HG02642 (cell line): ENCODE results near the gene CDKL5.

Experiments
- ATAC-seq: cut with Tn5 transposase; IDR thresholded peaks from one replicate; pipeline ENCODE4 v1.9.1; 2021; ENCODE audit warnings: mild to moderate bottlenecking; ENCODE audit not compliant: unreplicated experiment, poor library complexity

The CDKL5 gene

DNA sequence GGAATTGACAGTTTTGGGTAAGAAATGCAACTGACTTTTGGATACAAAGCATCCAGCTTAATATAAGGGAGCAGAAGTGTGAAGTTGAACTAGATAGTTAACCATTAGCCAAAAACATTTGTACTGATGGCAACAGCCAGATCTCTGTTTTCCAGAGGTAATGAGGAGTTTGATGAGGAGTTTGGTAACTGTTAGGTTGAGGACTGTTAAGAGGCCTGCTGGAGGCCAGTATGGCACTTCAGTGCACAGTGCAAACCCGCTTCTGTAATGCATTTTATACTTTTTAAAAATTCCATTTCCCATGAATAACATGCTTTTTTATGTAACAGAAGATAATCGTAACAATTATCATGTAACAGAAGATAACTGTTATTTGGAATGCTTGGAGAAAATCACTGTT lies 30.0 kb downstream of the CDKL5 start:
- ATAC-seq = no peak

DNA sequence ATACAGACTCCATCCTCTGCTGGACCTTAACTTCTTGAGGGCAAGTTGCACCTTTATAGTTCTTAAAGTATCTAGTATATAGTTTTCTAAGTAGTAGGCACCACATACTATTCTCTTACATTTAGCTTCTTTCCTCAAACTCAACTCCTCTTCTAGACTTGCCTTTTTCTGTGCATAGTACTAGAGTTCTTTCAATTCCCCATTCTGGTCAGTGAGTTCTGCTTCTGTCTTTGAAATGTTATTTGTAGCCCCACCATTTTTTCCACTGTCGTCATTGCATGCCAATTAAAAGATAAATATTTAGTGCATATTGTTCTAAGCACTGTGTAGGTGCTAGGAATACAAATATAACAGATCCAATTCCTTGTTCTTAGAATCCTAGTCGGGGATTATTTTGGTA lies 31.6 kb downstream of the CDKL5 start:
- no peak for ATAC-seq

DNA sequence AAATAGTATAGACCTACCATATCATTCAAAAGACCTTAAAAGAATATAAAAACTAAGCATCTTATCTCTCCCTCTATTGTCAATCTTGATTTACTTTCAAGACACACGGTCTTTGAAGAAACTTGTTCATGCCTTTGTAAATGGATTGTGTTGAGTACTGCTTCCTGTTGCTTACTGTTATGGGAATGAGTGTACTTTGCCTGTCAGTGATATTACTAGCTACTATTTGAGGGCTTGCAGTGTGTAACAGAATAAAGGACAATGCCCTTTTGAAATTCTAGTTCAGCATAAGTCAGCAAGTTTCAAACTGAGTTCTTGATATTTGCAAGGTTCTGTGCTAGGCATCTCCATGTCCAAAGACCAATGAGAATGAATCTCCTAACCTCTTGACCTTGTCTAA lies 36.0 kb downstream of the CDKL5 start:
- no peak for ATAC-seq

DNA sequence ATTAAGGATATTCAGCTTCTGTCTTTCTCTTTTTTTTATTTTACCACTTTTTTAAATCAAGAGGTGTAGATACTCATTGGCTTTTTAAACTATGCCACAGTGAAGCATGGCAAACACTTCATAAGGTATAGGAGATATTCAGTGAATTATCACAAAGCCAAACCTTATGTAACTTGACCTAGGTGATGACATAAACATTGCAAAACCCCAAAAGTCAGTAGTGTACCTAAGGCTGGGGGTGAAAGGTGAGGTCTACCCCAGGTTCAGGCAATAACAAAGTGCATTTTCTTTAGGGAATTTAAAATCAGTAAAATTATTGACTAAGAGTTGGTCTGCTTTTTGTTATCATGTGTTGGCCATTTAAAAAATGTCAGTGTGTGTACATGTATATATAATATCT lies 39.1 kb downstream of the CDKL5 start:
- no peak for ATAC-seq

DNA sequence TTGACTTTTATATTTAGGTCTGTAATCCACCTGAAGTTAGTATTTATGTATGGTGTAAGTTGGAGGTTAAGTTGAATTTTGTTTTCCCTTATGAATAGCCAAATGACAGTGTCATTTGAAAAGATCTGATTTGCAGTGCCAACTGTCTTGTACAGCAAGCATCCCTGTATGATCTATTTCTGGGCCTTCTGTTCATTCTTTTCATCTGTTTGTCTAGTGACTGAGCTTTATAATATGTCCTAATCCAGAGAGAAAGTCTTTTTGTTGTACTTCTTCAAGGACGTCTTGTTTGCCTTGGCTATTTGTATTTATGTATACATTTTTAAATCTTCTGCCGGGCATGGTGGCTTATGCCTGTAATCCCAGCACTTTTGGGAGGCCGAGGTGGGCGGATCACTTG lies 39.6 kb downstream of the CDKL5 start:
- ATAC-seq = no peak

DNA sequence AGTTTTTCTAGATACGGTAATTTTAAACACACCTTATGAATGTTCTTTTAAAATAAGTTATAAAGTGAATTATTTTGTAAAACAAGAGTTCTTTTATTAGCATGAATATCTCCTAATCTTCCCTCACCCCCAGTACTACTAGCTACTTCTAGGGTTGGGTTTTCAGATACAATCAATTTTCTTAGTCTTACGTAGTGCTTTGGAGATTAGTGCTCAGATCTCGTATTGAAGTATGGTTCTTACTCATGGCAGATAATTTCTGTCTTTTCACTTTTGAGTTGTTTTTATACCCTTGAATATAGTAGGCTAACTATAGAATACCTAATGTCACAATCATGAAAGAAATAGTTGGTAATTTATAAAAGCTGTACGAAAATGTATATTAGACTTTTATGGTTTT lies 43.2 kb downstream of the CDKL5 start:
- ATAC-seq = no peak

DNA sequence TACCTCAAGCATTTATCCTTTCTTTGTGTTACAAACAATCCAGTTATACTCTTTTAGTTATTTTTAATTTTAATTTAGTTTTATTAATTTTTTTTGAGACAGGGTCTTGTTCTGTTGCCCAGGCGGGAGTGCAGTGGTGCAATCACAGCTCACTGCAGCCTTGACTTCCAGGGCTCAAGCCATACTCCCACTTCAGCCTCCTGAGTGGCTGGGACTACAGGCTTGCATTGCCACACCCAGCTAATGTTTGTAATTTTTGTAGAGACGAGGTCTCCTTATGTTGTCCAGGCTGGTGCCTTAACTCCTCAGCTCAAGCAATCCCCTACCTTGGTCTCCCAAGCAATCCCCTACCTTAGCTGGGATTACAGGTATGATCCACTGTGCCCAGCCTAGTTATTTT lies 45.9 kb downstream of the CDKL5 start:
- no peak for ATAC-seq

DNA sequence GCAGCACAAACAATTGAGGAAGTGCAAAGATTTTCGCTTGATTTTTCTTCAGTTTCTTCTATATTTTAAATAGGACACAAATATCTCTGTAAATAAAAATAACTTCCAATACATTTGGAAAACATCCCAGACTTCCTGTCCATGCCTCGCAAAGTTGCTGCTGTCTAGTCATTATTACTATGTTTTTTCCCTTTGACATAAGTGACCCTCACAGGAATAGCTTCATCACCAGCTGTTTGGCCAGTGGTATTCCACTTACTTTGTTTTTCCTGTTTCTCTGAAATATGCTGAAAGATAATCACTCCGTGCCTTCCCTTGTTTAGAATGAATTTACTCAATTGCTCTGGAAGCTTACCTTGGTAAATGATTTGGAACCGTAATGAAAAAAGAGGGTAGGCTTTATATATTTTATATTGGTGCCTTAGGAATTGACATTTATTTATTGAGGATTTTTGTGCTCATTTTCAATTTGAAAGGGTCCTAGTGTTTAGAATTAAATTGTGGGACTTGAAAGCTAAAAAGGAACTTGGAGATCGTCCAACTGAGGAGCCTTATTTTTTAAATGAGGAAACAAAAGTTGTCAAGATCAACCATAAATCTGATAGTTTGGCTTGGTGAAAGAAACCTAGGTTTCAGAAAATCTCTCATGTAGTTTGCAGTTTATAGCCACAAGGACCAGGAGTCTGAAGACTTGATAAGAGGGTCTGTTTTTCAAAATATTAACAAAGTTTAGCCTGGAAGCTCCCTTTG lies 65.6 kb downstream of the CDKL5 start:
- ATAC-seq = no peak

DNA sequence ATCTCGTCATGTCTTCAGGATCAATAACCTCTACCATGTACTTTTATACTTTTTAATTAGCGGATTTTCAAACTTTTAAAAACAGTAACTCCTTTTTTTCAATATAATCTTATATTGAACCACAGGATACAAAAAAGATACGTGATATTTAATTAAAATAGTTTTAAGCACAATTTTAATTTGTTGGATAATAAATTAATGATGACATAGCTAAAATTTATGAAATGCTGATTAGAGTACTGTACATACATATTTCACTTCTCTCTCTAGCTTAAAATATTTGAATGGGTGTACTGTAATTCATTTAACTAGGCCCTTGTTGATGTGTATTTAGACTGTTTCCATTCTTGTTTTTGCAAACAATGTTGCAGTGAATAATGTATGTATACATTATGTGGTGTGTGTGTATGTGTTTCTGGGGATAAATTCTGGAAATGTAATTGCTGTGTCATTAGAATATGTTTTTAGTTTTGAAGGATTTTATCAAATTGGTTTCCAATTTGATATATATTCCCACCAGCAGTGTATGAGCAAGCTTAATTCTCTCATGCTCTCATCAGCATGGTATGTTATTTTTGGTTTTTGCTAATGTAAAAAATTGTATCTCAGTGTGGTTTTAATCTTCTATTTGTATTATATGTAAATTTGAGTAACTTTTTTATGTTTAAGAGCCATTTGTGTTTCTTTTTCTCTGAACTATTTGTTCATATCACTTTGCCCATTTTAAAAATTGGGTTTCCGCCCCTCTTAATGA lies 66.4 kb downstream of the CDKL5 start:
- ATAC-seq = no peak

DNA sequence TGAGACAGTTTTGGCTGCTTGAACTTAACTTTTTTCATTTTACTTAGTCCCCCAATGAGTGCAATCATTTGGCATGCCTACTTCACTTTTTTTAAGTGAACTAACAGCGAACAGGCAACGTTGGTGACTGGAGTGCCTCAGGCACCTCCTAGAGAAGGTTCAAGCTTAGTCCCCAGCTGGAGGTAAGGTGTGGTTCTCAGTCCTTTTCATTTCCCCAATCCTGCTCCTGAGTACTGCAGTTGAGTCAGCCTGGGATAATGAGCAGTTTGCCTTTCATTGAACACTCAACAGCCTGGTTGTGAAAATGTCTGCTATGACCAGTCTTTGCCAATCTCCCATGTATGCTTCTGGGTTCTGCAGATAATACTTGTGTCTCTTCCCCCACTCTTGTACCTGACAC lies 109.5 kb downstream of the CDKL5 start:
- no peak for ATAC-seq

DNA sequence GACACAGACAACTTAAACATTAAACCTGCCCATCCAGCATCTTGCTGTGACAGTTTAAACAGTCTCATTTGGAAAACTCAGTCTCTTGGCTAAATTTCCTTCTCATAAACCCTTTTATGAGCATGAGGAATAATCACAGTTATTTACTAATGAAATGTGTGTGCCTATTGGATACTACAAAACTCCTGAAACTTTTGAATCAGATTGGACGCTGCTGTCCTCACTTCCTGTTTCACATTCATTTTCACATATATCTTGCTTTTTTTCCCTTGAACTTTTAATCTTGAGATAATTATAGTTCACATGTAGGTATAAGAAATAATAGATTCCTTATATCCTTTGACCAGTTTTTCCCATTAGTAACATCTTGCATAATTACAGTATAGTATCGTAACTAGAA lies 111.7 kb downstream of the CDKL5 start:
- ATAC-seq = no peak

DNA sequence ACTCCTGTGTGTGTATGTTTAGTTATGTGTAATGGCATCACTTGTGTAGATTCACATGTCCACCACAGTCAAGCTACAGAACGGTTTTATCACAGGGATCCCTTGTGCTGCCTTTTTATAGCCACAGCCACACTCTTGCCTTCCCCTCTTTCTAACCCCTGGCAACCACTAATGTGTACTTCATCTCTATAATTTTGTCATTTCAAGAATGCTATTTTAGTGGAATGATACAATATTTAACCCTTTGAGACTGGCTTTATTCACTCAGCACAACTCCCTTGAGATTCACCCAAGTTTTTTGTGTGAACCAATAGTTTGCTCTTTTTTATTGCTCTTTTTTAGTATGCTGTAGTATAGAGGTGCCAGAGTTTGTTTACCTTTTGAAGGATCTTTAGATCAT lies 112.1 kb downstream of the CDKL5 start:
- no peak for ATAC-seq

DNA sequence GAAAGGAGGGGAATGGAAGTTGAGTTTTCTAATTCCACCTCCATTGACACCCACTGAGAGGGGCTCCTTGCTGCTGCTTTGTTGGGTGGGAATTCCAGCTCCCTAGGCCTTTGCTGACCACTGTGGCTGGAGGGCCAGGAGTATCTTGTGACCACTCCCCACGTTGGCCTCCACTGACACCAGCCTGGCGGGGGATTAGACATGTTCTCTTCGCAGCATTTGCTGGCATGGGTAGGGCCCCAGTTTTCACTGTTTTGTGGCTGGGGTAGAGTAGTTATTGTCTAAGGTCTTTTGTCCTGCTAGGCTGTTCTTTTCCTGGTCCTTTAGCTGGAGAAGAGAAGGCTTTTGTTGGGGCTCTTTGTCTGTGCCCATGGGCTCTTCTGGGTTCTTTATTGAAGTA lies 116.7 kb downstream of the CDKL5 start:
- ATAC-seq = no peak

DNA sequence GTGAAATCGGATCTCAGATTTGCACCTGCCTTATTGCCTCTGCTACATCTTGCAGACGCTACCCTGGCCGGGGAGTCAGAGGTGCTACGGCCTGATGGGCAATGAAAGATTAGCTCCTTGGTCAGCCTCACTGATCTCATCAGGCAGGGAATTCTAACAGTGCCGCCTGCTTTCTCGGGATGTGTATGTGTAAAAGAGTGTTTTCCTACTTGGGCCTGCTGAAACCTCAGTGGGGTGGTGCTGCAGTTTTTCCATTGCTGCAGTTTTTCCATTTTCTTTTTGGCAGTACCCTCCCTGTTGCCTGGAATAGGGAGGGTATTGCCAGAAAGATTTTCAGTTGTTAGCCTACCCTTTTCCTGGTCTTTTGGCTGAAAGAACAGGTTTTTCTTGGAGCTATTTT lies 117.5 kb downstream of the CDKL5 start:
- ATAC-seq = no peak

DNA sequence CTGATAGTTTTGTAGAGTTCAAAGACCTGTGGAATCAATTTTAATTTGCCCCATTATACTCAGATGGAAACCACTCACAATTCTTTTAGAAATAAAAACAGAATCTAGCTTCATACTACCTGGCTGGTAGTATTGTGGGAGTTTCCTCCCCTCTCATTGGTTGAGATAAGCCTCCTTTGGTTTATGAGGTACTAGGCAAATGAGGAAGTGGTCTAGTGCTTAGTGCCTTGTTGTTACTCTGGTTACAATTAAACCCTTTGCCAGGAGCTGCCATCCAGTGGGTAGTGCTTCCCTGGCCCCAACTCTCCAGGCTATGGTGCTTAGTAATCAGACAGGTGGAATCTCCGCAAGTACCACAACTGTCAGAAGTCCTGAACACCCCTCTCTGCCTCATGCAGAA lies 118.3 kb downstream of the CDKL5 start:
- no peak for ATAC-seq

DNA sequence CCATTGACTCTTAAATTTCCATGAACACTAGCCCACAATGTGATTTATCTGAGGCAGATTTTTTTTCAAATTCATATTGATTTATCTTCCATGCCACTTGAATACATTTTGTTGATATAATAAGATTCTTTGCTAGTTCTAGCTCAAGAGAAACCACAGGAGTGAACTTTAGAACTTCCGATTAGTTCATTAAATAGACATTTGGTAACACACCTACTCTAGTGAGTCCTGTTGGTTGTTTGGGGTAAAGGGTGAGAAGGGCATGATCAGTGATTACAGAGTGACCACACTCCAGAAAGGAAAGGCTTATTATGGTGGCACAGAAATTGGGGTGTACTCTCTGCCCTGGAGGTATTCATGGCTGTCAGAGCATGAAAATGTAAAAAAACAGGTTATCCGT lies 120.4 kb downstream of the CDKL5 start:
- ATAC-seq = no peak

DNA sequence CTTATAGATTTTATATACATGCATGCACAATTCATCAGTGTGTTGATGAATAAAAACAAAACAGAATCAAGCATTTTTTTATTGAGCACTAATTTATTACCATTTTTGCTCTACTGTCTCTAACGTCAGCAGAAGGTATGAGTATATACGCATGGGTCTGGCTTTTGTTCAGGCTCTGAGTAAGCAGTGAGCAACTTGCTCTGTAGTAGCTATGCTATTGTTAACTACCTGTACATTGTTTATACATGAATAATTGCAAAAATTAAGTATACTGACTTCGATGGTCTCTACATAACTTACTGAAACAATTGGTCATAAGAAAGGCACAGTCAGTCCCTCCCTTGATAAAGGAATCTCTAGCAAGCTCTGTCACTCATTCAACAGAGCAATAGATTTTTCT lies 123.6 kb downstream of the CDKL5 start:
- ATAC-seq = no peak

DNA sequence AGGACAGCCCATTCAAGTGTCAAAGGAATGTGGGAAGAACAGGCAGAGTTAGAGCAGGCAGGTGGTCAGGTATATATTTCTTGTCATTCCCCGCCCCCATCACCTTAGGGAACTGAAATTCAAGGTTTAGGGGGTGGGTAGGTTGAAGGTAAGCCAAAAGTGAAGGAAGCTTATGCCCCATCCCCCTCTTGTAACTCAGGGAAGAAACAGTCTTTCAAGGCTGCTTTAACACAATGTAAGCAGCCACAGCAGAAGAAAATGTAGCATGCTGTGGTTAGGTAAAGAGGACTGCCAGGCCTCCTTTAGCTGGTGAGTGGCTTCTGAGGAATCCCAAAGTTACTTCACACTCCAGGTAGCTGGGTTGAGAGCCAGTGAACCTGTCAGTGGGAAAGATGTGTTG lies 124.2 kb downstream of the CDKL5 start:
- ATAC-seq = no peak

DNA sequence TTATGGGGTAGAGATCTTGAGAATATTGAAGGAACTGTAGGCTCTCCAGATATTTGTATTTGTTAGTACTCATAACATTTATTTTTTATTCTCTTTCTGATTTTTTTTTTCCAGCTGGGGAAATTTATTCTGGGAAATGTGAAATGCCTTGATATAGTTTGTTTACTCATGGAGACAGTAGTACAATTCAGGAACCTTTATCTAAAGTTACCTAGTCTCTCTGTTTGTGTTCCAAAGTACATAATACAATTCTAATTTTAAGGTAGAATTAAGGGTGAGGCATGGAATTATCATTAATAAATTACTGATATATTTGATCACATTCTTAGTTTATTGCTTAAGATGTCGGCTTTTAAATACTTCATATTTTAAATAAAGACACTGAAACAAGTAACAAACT lies 132.5 kb downstream of the CDKL5 start:
- ATAC-seq = no peak

DNA sequence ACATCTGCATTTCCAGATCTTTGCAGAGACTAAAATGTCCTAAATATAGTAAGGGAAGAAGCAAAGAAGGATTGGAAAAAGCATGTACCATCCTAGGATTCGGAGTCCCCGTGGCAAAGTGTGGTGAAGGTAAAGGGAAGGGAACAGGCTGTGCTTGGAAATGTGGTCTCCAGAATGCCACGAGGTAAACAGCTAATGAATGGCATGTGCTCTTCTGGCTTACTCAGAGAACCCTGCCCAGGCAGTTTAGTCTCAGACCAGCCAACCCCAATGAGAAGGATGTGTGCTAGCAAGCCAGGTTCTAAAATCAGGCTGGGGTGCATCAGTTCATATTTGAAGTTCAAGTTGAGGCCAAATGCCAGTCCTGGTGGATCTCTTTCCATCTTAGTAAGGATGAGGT lies 133.4 kb downstream of the CDKL5 start:
- ATAC-seq = no peak

DNA sequence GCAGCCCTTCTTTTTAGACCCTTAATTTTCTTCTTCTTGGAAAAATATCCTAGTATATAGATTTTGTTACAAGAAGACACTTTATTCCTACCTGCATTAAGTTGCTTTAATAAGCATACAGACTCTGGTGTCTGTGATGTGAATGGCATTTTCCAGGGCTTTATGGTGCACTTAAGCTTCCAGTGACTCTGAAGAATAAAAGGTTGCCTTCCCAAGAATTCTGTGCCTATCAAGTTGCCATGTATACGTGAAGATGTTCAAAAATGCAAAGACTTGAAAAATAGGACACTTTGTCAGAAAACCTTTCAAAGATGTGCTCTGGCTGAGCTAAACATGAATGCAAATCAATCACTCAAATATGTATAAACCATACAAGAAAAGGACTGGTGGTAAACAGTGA lies 135.6 kb downstream of the CDKL5 start:
- no peak for ATAC-seq

DNA sequence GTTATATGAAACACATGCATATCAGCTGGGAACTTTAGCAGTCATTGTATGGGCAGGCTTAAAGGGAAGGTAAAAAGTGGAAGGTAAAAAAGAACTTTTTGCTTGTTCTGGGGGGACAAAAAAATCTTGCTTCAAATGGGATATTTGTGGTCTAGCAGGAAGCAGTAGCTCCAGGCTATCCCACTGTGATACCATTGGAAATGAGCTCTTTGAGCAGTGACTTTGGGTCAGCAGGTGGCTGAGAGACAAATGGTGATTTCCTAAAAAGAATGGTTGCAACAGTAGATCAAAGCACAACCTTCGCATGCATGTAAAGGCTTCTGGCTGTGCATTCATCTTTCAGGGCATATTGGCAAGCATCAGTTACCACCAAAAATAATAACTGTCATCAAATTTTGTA lies 140.3 kb downstream of the CDKL5 start:
- ATAC-seq = no peak
